Measurements from ENCODE around the gene TIAM2.
"Not testable (repeated sequence)": the region's sequence is repeated elsewhere in the genome, so short reads cannot be mapped to it uniquely, and the experiment has no call there.

The TIAM2 gene

GRCh38 chr6:155173488-155173887, 178.4 kb downstream of the TIAM2 start:
- DNase-seq: no peak

- DNase-seq: peak; percentile 72
Measured at GRCh38 chr6:155174576-155175211, 179.6 kb downstream of the TIAM2 start.

GRCh38 chr6:155177363-155177961, 182.3 kb downstream of the TIAM2 start:
- peak; percentile 45 for DNase-seq

GRCh38 chr6:155181498-155181897, 186.4 kb downstream of the TIAM2 start:
- no peak for DNase-seq

- no peak for DNase-seq
Measured at GRCh38 chr6:155182103-155182502, 187.0 kb downstream of the TIAM2 start.

- DNase-seq: no peak
Measured at GRCh38 chr6:155183095-155183494, 188.0 kb downstream of the TIAM2 start.

- not testable (repeated sequence) for DNase-seq
Measured at GRCh38 chr6:155185041-155185440, 189.9 kb downstream of the TIAM2 start.

GRCh38 chr6:155185544-155185943, 190.4 kb downstream of the TIAM2 start:
- no peak for DNase-seq

- DNase-seq: no peak
Measured at GRCh38 chr6:155186052-155186658, 191.0 kb downstream of the TIAM2 start.

GRCh38 chr6:155187106-155187505, 192.0 kb downstream of the TIAM2 start:
- DNase-seq: no peak

GRCh38 chr6:155187994-155188706, 193.0 kb downstream of the TIAM2 start:
- DNase-seq: no peak

GRCh38 chr6:155188707-155189496, 193.8 kb downstream of the TIAM2 start:
- no peak for DNase-seq

- no peak for DNase-seq
Measured at GRCh38 chr6:155190677-155191076, 195.6 kb downstream of the TIAM2 start.

- DNase-seq: no peak
Measured at GRCh38 chr6:155193526-155193925, 198.4 kb downstream of the TIAM2 start.

- DNase-seq: no peak
Measured at GRCh38 chr6:155194399-155194798, 199.3 kb downstream of the TIAM2 start.

- DNase-seq: no peak
Measured at GRCh38 chr6:155195903-155196302, 200.8 kb downstream of the TIAM2 start.

GRCh38 chr6:155196911-155197310, 201.8 kb downstream of the TIAM2 start:
- DNase-seq: no peak

GRCh38 chr6:155197932-155198331, 202.8 kb downstream of the TIAM2 start:
- DNase-seq: no peak

- no peak for DNase-seq
Measured at GRCh38 chr6:155200012-155200411, 204.9 kb downstream of the TIAM2 start.

GRCh38 chr6:155201461-155202226, 206.5 kb downstream of the TIAM2 start:
- no peak for DNase-seq

- no peak for DNase-seq
Measured at GRCh38 chr6:155207223-155207622, 212.1 kb downstream of the TIAM2 start.

GRCh38 chr6:155212106-155212505, 217.0 kb downstream of the TIAM2 start:
- DNase-seq: no peak

Measured in DMS79 treated with DMSO at 0.1 percent for 48 hours (cell line).